HFFc6 (cell line): ENCODE measurements around the gene BAHD1. TPM values are rescaled to one million over a fixed set of nuclear protein-coding genes. Genes with fewer than 3 reads are reported as not detected.

ENCODE experiments used
- DNase-seq: peaks from one replicate; pipeline ENCODE4 v3.0.0-alpha.2; 2018
- H3K27ac Mint-ChIP-seq: 2 replicates; pipeline ENCODE4 v1.8.0; 2020; ENCODE audit warnings: mild to moderate bottlenecking, mixed read lengths
- H3K27me3 Mint-ChIP-seq: 2 replicates; pipeline ENCODE4 v1.8.0; 2021; ENCODE audit warnings: mild to moderate bottlenecking, moderate library complexity, mixed read lengths; ENCODE audit not compliant: insufficient read depth
- H3K36me3 Mint-ChIP-seq: 2 replicates; pipeline ENCODE4 v1.8.0; 2021; ENCODE audit warnings: low read depth, mixed read lengths
- H3K4me1 Mint-ChIP-seq: 2 replicates; pipeline ENCODE4 v1.8.0; 2020; ENCODE audit warnings: low read depth, mixed read lengths
- H3K4me3 Mint-ChIP-seq: 2 replicates; pipeline ENCODE4 v1.8.0; 2020; ENCODE audit warnings: mild to moderate bottlenecking, moderate library complexity, mixed read lengths
- H3K9me3 Mint-ChIP-seq: 2 replicates; pipeline ENCODE4 v1.8.0; 2020; ENCODE audit warnings: mild to moderate bottlenecking, mixed read lengths
- total RNA-seq, 6 experiments: library from RNA; stranded (reverse); fragmentation: NEBNext Ultra II Directional; extraction: Animal tissue kit (Norgen Biotek cat#: 25700); gene quantifications; 2 replicates in 1 of 6; 3 replicates in 5 of 6; pipeline ENCODE4 v1.2.3, GENCODE V29; 2021
- TF ChIP-seq, protein P1 (sequence below): fragments of 200-600 bp; sonication (generic); IDR thresholded peaks from 2 replicates; pipeline ENCODE4 v1.5.0; 2021; ENCODE audit warnings: antibody characterized with exemption, mild to moderate bottlenecking

The BAHD1 gene
- total RNA-seq, 6 experiments from 2014 or later, result 12.7 to 14.4 (median 14.2) TPM

DNA sequence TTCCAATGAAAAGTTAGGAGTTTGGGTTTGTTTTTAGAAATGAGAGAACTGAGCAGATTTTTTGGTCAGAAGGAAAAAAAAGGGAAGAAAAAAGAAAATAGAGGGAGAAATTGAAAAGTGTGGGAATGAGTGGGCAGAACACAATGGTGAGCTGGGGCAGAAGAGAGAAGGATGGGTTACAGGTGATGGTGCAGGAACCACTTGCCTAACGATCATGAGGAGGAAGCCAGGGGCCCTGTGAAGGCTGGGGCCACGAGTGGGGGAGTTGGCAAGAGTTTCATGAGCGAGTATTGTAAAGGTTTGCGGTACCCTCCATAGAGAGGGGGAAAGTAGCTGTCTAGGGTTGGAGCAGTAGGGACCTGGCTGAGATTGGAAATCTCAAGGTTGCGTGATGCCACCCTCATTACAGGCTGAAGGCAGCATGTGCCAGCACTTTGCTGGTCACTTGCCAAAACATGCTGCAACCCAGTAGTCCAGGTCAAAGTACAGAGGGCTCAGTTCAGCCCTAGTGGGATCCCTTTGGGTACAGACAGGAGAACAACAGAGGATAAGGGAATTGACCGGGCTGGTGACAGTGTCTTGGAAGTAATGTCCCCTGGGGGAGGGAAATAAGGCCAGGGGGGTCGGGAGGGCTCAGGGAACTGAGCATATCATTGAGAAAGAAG, 28.5 kb upstream of the BAHD1 start:
- H3K4me1 Mint-ChIP-seq, result peaks cover 7% of the 10 kb centered on the region; the same call in 1 of the 2 replicates
- no peak overlapping the region for H3K27ac Mint-ChIP-seq
- TF ChIP-seq, protein P1, sequence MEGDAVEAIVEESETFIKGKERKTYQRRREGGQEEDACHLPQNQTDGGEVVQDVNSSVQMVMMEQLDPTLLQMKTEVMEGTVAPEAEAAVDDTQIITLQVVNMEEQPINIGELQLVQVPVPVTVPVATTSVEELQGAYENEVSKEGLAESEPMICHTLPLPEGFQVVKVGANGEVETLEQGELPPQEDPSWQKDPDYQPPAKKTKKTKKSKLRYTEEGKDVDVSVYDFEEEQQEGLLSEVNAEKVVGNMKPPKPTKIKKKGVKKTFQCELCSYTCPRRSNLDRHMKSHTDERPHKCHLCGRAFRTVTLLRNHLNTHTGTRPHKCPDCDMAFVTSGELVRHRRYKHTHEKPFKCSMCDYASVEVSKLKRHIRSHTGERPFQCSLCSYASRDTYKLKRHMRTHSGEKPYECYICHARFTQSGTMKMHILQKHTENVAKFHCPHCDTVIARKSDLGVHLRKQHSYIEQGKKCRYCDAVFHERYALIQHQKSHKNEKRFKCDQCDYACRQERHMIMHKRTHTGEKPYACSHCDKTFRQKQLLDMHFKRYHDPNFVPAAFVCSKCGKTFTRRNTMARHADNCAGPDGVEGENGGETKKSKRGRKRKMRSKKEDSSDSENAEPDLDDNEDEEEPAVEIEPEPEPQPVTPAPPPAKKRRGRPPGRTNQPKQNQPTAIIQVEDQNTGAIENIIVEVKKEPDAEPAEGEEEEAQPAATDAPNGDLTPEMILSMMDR, result no peak
- no peaks in the 10 kb centered on the region for H3K9me3 Mint-ChIP-seq
- H3K4me3 Mint-ChIP-seq, result no peak overlapping the region
- no peak for DNase-seq
- H3K36me3 Mint-ChIP-seq, result peaks cover 20% of the 10 kb centered on the region; the same call in 1 of the 2 replicates
- H3K27me3 Mint-ChIP-seq, result no peaks in the 10 kb centered on the region; the same call in 1 of the 2 replicates

DNA sequence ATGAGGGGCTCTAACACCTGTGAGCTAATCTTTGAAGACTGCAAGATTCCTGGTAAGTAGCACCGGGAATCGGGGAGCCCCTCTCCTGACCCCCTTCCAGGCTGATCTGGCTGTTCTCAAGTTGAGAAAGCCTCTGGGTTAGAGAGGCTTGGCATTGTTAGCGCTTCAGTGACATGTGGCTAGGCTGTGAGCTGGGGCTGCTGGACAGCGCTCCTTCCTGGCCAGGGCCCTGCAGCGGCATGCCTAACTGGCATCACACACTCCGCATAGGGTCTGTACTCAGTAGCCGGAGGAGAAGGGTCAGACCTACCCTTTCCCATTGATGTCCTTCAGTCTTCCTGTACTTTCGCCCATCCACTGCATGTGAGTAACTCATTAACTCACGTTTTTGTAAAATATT, 27.7 kb upstream of the BAHD1 start:
- no peaks in the 10 kb centered on the region for H3K9me3 Mint-ChIP-seq
- peaks cover 23% of the 10 kb centered on the region; the same call in 1 of the 2 replicates for H3K36me3 Mint-ChIP-seq
- H3K27ac Mint-ChIP-seq, result no peak overlapping the region
- TF ChIP-seq, protein P1, result no peak
- no peak for DNase-seq
- H3K27me3 Mint-ChIP-seq, result no peaks in the 10 kb centered on the region; the same call in 1 of the 2 replicates
- H3K4me3 Mint-ChIP-seq, result no peak overlapping the region
- no peaks in the 10 kb centered on the region for H3K4me1 Mint-ChIP-seq

DNA sequence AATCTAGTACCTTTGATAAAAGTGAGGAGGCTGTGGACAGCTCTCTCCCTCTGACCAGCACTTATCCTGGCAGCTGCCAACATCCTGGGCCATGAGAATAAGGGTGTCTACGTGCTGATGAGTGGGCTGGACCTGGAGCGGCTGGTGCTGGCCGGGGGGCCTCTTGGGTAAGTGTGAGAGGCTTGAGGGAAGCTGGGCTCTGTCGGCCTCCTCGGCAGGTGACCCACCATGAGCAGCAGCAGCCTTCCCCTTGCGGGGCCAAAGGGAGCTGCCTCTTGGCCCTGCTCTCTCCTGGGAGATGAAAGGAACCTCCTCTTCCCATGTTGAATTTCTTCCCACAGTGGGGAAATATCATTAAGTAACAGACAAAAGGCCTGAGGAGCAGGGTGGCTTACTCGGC, 25.9 kb upstream of the BAHD1 start:
- no peak for DNase-seq
- Mint-ChIP-seq H3K4me3 (no peak overlapping the region), H3K27me3 (no peaks in the 10 kb centered on the region), H3K9me3 (no peaks in the 10 kb centered on the region), H3K27ac (no peak overlapping the region), H3K4me1 (no peaks in the 10 kb centered on the region), H3K36me3 (peaks cover 24% of the 10 kb centered on the region; the same call in 1 of the 2 replicates)
- TF ChIP-seq, protein P1, result no peak

DNA sequence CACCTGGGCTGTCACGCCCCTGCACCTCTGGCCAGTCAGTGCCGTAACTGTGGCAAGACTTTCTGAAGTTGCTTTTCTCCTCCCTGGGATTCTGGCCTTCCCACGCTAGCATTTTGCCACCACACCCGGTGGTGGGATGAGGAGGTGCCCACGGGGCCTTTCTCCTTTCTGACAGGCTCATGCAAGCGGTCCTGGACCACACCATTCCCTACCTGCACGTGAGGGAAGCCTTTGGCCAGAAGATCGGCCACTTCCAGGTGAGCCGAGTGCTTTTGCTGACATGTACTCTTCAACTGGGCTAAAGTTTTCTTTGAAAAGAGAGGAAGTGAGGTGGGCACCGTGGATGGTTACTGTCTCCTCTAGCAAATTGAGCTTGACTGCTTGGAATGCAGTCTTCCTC, 25.5 kb upstream of the BAHD1 start:
- no peak overlapping the region for H3K27ac Mint-ChIP-seq
- H3K4me3 Mint-ChIP-seq, result no peak overlapping the region
- H3K36me3 Mint-ChIP-seq, result peaks cover 24% of the 10 kb centered on the region; the same call in 1 of the 2 replicates
- no peaks in the 10 kb centered on the region for H3K27me3 Mint-ChIP-seq
- DNase-seq, result no peak
- no peaks in the 10 kb centered on the region for H3K4me1 Mint-ChIP-seq
- H3K9me3 Mint-ChIP-seq, result no peaks in the 10 kb centered on the region
- TF ChIP-seq, protein P1, result no peak

DNA sequence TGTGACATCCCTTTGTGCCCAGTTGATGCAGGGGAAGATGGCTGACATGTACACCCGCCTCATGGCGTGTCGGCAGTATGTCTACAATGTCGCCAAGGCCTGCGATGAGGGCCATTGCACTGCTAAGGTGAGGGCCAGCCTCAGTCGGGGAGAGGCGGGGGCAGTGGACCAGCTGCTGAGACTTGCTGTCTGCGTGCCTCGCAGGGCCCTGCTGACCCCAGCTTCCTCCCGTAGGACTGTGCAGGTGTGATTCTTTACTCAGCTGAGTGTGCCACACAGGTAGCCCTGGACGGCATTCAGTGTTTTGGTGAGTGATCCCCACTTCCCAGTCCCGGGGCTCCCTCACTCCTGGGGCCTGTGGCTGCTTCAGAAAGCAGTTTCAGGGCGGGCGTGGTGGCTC, 24.7 kb upstream of the BAHD1 start:
- H3K36me3 Mint-ChIP-seq, result peaks cover 24% of the 10 kb centered on the region; the same call in 1 of the 2 replicates
- H3K9me3 Mint-ChIP-seq, result no peaks in the 10 kb centered on the region

More for the DNA sequence above, 24.7 kb upstream of the BAHD1 start:
- peaks cover 4% of the 10 kb centered on the region for H3K4me1 Mint-ChIP-seq
- no peak overlapping the region for H3K4me3 Mint-ChIP-seq
- no peak for DNase-seq
- no peaks in the 10 kb centered on the region for H3K27me3 Mint-ChIP-seq
- H3K27ac Mint-ChIP-seq, result no peak overlapping the region
- TF ChIP-seq, protein P1, result no peak
